ENCODE results near the gene ACACA.

ACACA gene

GRCh38 chr17:37167756-37168155 lies 238.9 kb downstream of the ACACA start:
- H3K4me1 ChIP-seq (ENCODE audit: control insufficient read depth, low read length) = no peaks in the 10 kb centered on the region
- H3F3A ChIP-seq (ENCODE audit: control insufficient read depth, insufficient read depth) = no peaks in the 10 kb centered on the region
- H3K9me2 ChIP-seq (replicated peaks; ENCODE audit: control insufficient read depth, low read length) = no peaks in the 10 kb centered on the region
- H3K27ac ChIP-seq (ENCODE audit: low read depth, low read length) = no peak overlapping the region
- no peaks in the 10 kb centered on the region for H3K9me3 ChIP-seq (ENCODE audit: control insufficient read depth, insufficient read depth, low read length)
- TF ChIP-seq EZH2phosphoT487 (IDR thresholded peaks at IDR 0.05; ENCODE audit: borderline replicate concordance, low read length) (no peak), CTCF (IDR thresholded peaks at IDR 0.05; ENCODE audit: low read depth, low read length, poor library complexity, severe bottlenecking) (no peak)
- H4K20me1 ChIP-seq (ENCODE audit: control insufficient read depth, insufficient read depth, low read depth, low read length) = no peaks in the 10 kb centered on the region; the same call in 1 of the 2 replicates
- H3K79me2 ChIP-seq (ENCODE audit: control insufficient read depth, low read length) = no peaks in the 10 kb centered on the region
- H3K36me3 ChIP-seq (ENCODE audit: control insufficient read depth, low read length) = peaks cover 44% of the 10 kb centered on the region
- no peaks in the 10 kb centered on the region for H3K27me3 ChIP-seq (ENCODE audit: control insufficient read depth, low read length)
- H3K4me3 ChIP-seq (ENCODE audit: low read length) = no peak overlapping the region
- H3K4me2 ChIP-seq (ENCODE audit: low read length) = no peak overlapping the region

- Histone ChIP-seq H3K79me2 (ENCODE audit: control insufficient read depth, low read length) (no peaks in the 10 kb centered on the region), H3K4me1 (ENCODE audit: control insufficient read depth, low read length) (no peaks in the 10 kb centered on the region), H3K4me3 (ENCODE audit: low read length) (no peak overlapping the region), H3F3A (ENCODE audit: control insufficient read depth, insufficient read depth) (no peaks in the 10 kb centered on the region), H3K36me3 (ENCODE audit: control insufficient read depth, low read length) (peaks cover 58% of the 10 kb centered on the region), H3K9me3 (ENCODE audit: control insufficient read depth, insufficient read depth, low read length) (no peaks in the 10 kb centered on the region), H3K4me2 (ENCODE audit: low read length) (no peak overlapping the region), H3K27me3 (ENCODE audit: control insufficient read depth, low read length) (no peaks in the 10 kb centered on the region), H3K9me2 (replicated peaks; ENCODE audit: control insufficient read depth, low read length) (no peaks in the 10 kb centered on the region), H4K20me1 (ENCODE audit: control insufficient read depth, insufficient read depth, low read depth, low read length) (no peaks in the 10 kb centered on the region; the same call in 1 of the 2 replicates), H3K27ac (ENCODE audit: low read depth, low read length) (no peak overlapping the region)
- TF ChIP-seq EZH2phosphoT487 (IDR thresholded peaks at IDR 0.05; ENCODE audit: borderline replicate concordance, low read length) = no peak
- no peak for TF ChIP-seq CTCF (IDR thresholded peaks at IDR 0.05; ENCODE audit: low read depth, low read length, poor library complexity, severe bottlenecking)
Observed at GRCh38 chr17:37164057-37164456, 242.6 kb downstream of the ACACA start.

GRCh38 chr17:37162800-37163199 lies 243.8 kb downstream of the ACACA start:
- Histone ChIP-seq H3K9me2 (replicated peaks; ENCODE audit: control insufficient read depth, low read length) (no peaks in the 10 kb centered on the region), H3K36me3 (ENCODE audit: control insufficient read depth, low read length) (peaks cover 60% of the 10 kb centered on the region), H4K20me1 (ENCODE audit: control insufficient read depth, insufficient read depth, low read depth, low read length) (no peaks in the 10 kb centered on the region; the same call in 1 of the 2 replicates), H3K27me3 (ENCODE audit: control insufficient read depth, low read length) (no peaks in the 10 kb centered on the region), H3K27ac (ENCODE audit: low read depth, low read length) (no peak overlapping the region), H3F3A (ENCODE audit: control insufficient read depth, insufficient read depth) (no peaks in the 10 kb centered on the region), H3K4me3 (ENCODE audit: low read length) (no peak overlapping the region), H3K4me1 (ENCODE audit: control insufficient read depth, low read length) (no peaks in the 10 kb centered on the region), H3K79me2 (ENCODE audit: control insufficient read depth, low read length) (no peaks in the 10 kb centered on the region), H3K9me3 (ENCODE audit: control insufficient read depth, insufficient read depth, low read length) (no peaks in the 10 kb centered on the region), H3K4me2 (ENCODE audit: low read length) (no peak overlapping the region)
- no peak for TF ChIP-seq EZH2phosphoT487 (IDR thresholded peaks at IDR 0.05; ENCODE audit: borderline replicate concordance, low read length)
- no peak for TF ChIP-seq CTCF (IDR thresholded peaks at IDR 0.05; ENCODE audit: low read depth, low read length, poor library complexity, severe bottlenecking)

Data from DOHH2 (cell line).